ENCODE measurements around the gene NCOA7.

Gene NCOA7

DNA sequence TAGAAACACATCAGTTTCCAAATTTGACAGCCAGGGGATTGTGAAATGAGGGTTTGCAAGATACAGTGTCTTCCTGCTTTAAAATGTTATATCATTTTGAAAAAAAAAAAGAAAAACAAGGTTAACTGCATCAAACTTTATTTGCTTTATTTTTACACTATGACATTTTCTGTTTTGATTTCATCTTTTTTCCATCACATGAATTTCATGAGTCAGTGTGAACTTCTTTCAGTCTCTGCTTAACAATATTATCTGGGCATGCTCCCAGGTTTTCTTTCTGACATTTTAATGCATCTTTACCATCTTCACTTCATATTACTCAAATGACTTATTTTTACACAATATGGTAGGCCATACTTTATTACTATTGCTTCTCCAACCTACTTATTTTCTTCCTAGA, 1.9 kb downstream of the NCOA7 start:
- Histone ChIP-seq H3K4me3 (ENCODE audit: low read length) (peak overlapping the region; percentile 93), H3K36me3 (ENCODE audit: control insufficient read depth, low read length) (peaks cover 59% of the 10 kb centered on the region), H3K4me2 (ENCODE audit: low read length) (peak overlapping the region; percentile 100), H3F3A (ENCODE audit: control insufficient read depth, insufficient read depth) (peaks cover 30% of the 10 kb centered on the region), H3K9me2 (replicated peaks; ENCODE audit: control insufficient read depth, low read length) (no peaks in the 10 kb centered on the region), H3K27ac (ENCODE audit: low read depth, low read length) (peak overlapping the region; percentile 93), H3K27me3 (ENCODE audit: control insufficient read depth, low read length) (no peaks in the 10 kb centered on the region), H3K9me3 (ENCODE audit: control insufficient read depth, insufficient read depth, low read length) (no peaks in the 10 kb centered on the region), H3K4me1 (ENCODE audit: control insufficient read depth, low read length) (peaks cover 81% of the 10 kb centered on the region), H3K79me2 (ENCODE audit: control insufficient read depth, low read length) (peaks cover 86% of the 10 kb centered on the region), H4K20me1 (ENCODE audit: control insufficient read depth, insufficient read depth, low read depth, low read length) (no peaks in the 10 kb centered on the region)
- TF ChIP-seq EZH2phosphoT487 (IDR thresholded peaks at IDR 0.05; ENCODE audit: borderline replicate concordance, low read length) = no peak
- TF ChIP-seq, protein P1, sequence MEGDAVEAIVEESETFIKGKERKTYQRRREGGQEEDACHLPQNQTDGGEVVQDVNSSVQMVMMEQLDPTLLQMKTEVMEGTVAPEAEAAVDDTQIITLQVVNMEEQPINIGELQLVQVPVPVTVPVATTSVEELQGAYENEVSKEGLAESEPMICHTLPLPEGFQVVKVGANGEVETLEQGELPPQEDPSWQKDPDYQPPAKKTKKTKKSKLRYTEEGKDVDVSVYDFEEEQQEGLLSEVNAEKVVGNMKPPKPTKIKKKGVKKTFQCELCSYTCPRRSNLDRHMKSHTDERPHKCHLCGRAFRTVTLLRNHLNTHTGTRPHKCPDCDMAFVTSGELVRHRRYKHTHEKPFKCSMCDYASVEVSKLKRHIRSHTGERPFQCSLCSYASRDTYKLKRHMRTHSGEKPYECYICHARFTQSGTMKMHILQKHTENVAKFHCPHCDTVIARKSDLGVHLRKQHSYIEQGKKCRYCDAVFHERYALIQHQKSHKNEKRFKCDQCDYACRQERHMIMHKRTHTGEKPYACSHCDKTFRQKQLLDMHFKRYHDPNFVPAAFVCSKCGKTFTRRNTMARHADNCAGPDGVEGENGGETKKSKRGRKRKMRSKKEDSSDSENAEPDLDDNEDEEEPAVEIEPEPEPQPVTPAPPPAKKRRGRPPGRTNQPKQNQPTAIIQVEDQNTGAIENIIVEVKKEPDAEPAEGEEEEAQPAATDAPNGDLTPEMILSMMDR (IDR thresholded peaks at IDR 0.05; ENCODE audit: low read depth, low read length, poor library complexity, severe bottlenecking) = no peak

DNA sequence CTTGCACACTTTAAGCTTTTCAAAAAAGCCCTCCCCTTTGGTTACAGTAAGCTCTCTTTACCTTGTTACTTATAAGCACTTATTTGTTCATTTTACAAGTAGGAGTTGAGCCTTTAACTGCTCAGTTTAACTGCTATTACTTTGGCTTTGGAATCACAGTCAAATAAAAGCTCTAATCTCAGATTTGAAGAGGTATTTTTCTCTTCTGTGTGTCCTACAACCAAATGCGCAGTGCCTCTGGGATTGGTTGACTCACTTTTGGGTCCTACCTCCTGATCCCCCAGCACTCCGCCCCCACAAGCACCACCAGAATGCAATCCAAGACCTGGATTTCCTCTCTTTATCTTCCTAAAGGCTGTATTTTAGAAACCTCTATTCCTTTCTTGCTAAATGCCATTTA, 2.5 kb downstream of the NCOA7 start:
- no peak for TF ChIP-seq EZH2phosphoT487 (IDR thresholded peaks at IDR 0.05; ENCODE audit: borderline replicate concordance, low read length)
- TF ChIP-seq, protein P1 (IDR thresholded peaks at IDR 0.05; ENCODE audit: low read depth, low read length, poor library complexity, severe bottlenecking) = no peak
- Histone ChIP-seq H3K79me2 (ENCODE audit: control insufficient read depth, low read length) (peaks cover 87% of the 10 kb centered on the region), H3K36me3 (ENCODE audit: control insufficient read depth, low read length) (peaks cover 58% of the 10 kb centered on the region), H3K4me2 (ENCODE audit: low read length) (peak overlapping the region; percentile 100), H3K4me1 (ENCODE audit: control insufficient read depth, low read length) (peaks cover 82% of the 10 kb centered on the region), H3K9me3 (ENCODE audit: control insufficient read depth, insufficient read depth, low read length) (no peaks in the 10 kb centered on the region), H3K27me3 (ENCODE audit: control insufficient read depth, low read length) (no peaks in the 10 kb centered on the region), H3F3A (ENCODE audit: control insufficient read depth, insufficient read depth) (peaks cover 31% of the 10 kb centered on the region), H4K20me1 (ENCODE audit: control insufficient read depth, insufficient read depth, low read depth, low read length) (no peaks in the 10 kb centered on the region), H3K9me2 (replicated peaks; ENCODE audit: control insufficient read depth, low read length) (no peaks in the 10 kb centered on the region), H3K4me3 (ENCODE audit: low read length) (peak overlapping the region; percentile 93), H3K27ac (ENCODE audit: low read depth, low read length) (peak overlapping the region; percentile 93)

GRCh38 chr6:125793863-125794262, 3.1 kb downstream of the NCOA7 start:
- H3K4me1 ChIP-seq (ENCODE audit: control insufficient read depth, low read length) = peaks cover 77% of the 10 kb centered on the region
- peak overlapping the region; percentile 93 for H3K27ac ChIP-seq (ENCODE audit: low read depth, low read length)
- H3K9me2 ChIP-seq (replicated peaks; ENCODE audit: control insufficient read depth, low read length) = no peaks in the 10 kb centered on the region
- no peaks in the 10 kb centered on the region for H3K27me3 ChIP-seq (ENCODE audit: control insufficient read depth, low read length)
- peak overlapping the region; percentile 93 for H3K4me3 ChIP-seq (ENCODE audit: low read length)
- H3K9me3 ChIP-seq (ENCODE audit: control insufficient read depth, insufficient read depth, low read length) = no peaks in the 10 kb centered on the region
- H4K20me1 ChIP-seq (ENCODE audit: control insufficient read depth, insufficient read depth, low read depth, low read length) = no peaks in the 10 kb centered on the region
- peaks cover 58% of the 10 kb centered on the region for H3K36me3 ChIP-seq (ENCODE audit: control insufficient read depth, low read length)
- peak overlapping the region; percentile 100 for H3K4me2 ChIP-seq (ENCODE audit: low read length)
- no peak for TF ChIP-seq EZH2phosphoT487 (IDR thresholded peaks at IDR 0.05; ENCODE audit: borderline replicate concordance, low read length)
- TF ChIP-seq, protein P1 (IDR thresholded peaks at IDR 0.05; ENCODE audit: low read depth, low read length, poor library complexity, severe bottlenecking) = no peak
- H3K79me2 ChIP-seq (ENCODE audit: control insufficient read depth, low read length) = peaks cover 86% of the 10 kb centered on the region
- peaks cover 35% of the 10 kb centered on the region for H3F3A ChIP-seq (ENCODE audit: control insufficient read depth, insufficient read depth)
